ENCODE measurements around the gene DIP2C.

DIP2C gene

DNA sequence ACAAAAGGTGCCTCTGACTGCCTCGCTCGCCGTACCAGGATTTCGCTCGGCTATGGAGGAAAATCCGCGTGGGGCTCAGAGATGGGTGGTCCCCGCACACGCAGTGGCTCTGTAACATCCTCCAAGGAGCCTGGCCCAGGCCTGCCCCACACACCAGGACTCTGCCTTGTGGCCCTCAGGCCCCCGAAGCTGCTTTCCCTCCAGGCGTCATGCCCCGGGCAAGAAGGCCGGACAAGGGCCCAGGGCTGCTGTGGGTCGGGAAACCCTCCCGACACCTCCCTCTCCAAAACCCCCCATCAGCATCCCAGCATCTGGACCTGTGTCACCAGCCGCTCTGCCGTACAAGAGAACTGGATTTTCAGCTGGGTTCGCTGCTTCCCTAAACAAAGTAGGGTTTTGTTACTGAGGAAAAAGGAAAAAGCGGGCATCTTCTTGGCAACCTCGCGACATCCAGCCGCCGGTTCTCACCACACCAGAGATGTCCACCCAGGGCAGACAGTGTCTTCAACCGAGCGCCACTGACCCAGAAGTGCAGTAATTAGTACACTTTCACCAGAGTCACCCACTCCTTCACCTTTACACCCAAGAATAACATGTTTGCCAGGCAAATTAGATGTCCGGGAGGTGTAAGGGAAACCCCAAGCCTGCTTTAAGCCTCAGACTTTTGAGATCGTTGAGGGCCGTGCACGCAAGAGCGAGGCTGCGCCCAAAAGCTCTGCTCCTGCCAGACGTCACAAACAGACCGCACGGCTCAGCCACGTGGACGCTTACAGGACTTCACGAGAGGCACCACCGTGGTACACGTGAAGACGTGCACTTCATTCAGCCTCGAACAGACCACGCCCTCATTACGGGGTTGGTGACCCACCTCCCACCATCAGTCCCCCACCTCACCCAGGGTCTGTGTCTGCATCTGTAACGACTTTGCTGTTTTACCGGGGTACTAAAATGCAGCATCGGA lies 62.2 kb downstream of the DIP2C start:
- DNase-seq (ENCODE audit: low read depth in 2 of 2), result no peak

DNA sequence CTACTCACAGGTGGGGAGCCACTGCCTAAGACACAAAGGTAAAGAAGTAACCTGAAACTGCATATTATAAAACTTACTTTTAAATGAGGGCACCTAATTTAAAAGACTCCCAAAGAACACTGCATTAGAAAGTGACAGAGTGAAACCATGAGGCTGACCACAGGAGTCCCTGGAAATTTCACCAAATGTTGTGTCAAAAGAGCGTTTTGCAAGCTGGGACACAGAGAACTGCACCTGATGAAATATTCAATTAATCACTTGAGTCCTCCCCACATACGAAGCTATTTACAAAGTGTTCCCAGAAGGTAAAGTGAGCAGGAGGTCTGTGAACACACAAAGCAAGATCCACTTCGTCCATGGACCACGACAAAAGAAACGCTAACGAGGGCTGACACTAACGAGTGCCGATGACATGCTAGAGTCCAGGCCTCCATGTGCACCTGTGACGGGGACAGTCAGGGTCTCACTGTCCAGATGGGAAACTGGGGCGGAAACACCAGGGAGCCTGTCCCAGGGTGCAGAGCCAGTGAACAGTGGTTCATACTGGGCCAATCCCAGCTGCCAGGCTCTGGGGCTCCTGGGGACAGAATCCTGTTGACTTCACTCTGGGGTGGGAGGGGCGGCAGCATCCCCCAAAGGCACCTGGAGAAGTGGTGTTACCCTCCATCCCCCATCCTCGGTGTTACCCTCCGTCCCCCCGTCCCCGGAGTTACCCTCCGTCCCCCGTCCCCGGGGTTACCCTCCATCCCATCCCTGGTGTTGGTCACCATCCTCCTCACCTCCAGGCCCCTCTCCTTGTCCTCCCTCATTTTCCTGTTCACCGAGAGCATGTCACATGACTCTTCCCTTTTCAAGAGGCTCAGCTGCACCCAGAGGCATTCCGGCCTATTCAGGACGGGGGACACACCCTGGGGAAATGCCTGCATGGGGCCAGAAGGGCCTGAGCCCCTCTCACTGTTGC lies 63.4 kb downstream of the DIP2C start:
- DNase-seq (ENCODE audit: low read depth in 2 of 2), result no peak

DNA sequence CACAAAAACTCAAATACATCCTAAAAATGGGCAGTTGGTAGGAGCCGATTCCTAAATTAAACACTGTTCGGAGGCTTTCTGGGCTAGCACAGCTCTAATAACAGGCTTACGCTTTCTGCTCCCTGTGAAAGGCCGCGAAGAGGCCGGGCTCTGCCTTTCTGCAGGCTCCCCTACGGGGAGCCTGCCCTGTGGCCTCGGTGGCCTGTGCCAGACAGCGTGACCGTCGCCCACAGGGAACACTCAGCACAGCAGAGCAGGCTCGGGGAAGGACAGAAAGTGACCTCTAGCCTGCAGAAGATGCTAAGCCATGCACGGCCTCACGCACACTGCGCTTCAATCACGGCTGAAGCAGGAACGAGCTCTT lies 64.2 kb downstream of the DIP2C start:
- no peak for DNase-seq (ENCODE audit: low read depth in 2 of 2)

DNA sequence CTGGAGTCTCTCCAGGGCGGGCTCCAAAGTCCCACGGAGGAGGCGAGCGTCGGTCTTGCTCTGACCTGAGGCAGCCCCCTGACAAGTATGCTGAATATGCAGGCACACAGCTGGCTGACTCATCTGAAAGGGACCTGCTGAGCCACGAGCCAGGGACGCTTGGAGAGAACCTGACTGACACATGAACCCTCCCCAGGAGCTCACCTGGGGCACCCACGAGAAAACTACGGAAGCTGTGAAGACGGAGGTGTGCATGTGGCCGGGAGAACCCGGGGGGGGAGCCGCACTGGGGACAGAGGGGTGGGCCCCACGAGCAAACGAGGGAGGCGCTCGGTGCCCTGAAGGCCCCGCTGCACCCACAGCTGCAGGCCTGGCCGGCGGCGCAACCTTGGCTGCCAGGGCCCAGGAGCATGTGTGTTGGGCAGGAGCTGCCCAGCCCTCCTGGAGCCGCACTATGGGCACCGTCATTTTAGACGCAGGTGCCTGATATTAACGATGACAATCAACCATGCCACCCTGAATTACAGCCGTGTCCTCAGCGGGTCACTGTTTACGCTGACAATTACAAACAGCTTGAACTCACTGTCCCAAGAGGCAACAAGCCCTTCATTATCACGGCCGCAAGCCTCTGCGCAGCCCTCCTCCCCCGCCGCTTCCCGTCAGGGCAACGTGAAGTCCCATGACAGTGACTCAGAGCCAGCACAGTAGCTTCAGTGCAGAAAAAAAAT lies 64.7 kb downstream of the DIP2C start:
- DNase-seq (ENCODE audit: low read depth in 2 of 2), result no peak

DNA sequence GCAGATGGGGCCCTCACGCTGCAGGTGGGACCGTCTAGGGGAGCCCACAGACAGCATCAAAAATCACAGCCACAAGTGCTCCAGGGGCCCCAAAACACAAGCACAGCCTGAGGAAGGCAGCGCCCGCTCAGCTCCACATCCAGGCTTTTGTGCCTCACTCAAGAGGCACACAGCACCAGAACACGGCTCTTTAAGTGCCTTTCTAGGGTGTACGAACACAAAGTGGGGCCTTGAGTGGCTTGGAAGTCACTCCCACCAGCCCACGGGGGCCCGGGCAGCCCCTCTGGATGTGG lies 65.2 kb downstream of the DIP2C start:
- no peak for DNase-seq (ENCODE audit: low read depth in 2 of 2)

DNA sequence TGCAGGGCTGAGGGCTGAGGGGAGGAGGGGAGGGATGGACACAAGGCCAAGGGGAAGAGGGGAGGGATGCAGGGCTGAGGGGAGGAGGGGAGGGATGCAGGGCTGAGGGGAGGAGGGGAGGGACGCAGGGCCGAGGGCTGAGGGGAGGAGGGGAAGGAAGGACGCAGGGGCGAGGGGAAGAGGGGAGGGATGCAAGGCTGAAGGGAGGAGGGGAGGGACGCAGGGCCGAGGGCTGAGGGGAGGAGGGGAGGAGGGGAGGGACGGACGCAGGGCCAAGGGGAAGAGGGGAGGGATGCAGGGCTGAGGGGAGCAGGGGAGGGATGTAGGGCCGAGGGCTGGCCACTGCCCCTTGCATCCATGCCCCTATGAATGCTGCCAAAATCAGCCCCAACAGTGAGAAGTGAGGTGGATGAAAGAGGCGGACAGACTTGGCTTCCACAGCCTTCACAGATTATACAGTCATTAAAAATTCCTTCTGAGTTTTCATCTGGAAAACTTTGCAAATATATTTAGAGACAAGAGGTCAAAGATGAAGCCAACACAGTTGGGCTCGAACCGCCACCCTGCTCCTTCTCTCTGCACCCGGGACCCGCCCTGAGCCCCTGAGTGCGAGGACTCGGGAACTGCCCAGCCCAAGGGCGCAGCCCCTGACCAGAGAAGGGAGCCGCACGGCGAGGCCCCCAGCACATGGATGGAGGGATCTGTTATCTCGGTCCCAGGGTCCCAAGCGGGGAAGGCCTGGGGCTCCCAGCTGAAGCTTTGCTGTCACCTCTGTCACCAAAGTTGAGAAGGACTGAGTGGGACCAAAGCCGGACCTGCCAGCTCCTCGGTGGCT lies 65.8 kb downstream of the DIP2C start:
- no peak for DNase-seq (ENCODE audit: low read depth in 2 of 2)

DNA sequence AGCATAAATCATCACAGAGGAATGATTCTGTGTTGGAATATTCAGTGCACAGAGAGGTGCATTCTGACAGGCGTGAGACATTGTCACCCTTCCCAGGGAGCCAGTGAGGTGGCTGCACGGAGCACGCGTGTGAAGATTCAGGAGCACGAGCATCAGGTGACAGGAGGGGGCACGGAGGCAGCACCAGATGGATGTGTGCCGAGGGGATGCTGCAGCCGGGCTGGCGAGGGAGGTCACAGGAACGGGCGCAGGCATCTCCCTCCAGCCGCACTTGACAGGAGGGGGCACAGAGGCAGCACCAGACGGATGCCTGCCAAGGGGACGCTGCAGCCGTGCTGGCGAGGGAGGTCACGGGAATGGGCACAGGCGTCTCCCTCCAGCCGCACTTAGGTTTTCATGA lies 66.5 kb downstream of the DIP2C start:
- DNase-seq (ENCODE audit: low read depth in 2 of 2), result no peak

DNA sequence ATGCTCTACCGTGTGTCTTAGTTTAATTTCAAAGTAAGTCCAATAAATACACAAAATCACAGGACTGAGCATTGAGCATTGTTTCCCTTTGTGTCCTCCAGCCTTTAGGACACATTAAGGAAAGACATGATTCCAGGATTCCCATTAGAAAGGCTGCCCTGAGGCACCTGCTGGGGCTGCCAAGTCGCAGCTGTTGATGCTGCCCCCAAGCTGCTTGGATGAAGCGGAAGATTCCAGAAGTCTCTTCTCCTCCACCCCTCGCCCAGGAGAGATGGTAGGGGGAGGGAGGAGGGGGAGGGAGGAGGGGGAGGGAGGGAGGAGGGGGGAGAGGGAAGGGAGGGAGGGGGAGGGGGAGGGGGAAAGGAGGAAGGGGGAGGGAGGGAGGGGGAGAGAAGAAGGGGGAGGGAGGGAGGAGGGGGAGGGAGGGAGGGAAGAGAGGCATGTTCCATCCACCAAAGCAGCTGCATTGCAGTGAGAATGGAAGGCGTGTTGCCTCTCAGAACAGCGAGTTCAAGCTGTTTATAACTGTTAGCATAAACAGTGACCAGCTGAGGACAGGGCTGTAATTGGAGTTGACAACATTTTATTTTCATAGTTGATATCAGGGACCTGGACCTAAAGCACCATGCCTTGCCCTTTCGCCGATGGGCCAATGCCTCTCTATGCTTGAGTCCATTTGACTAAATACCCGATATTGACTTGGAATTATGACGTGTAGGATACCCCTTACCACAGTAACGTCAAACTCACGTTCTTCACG lies 67.3 kb downstream of the DIP2C start:
- no peak for DNase-seq (ENCODE audit: low read depth in 2 of 2)

DNA sequence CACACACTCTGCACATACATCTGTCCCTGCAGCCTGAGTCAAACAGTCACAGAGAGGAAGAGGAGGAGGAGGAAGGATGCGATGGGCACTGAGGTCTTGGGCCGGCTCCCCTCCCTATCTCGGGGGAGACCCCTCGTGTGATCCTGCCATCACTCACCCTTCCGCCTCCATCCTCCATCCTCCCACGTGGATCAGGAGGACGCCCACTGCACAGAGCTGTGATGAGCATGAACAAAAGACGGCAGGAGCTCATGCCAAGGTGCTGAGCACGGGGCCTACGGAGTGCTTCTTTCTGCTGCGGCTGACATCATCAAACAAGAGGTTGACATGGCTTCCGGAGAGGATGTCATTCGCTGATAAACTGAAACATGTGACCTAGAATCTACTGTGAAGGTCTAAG lies 68.0 kb downstream of the DIP2C start:
- DNase-seq (ENCODE audit: low read depth in 2 of 2), result no peak

DNA sequence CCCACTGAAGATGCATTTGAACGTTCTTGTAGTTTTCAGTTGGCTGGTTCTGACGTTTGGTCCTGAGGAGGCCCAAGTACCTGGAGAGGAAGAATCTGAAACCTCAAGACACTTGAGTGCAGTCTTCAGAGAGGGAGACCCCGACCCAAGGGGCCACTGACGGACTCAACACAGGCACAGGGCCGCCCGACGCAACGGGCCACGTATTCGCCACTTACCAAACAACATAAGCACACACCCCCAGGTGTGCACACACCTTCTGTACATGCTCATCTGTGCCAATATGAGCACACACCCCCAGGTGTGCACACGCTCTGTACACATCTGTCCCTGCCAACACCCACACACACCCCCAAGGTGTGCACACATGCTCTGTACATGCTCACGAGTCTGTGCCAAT lies 68.5 kb downstream of the DIP2C start:
- no peak for DNase-seq (ENCODE audit: low read depth in 2 of 2)

DNA sequence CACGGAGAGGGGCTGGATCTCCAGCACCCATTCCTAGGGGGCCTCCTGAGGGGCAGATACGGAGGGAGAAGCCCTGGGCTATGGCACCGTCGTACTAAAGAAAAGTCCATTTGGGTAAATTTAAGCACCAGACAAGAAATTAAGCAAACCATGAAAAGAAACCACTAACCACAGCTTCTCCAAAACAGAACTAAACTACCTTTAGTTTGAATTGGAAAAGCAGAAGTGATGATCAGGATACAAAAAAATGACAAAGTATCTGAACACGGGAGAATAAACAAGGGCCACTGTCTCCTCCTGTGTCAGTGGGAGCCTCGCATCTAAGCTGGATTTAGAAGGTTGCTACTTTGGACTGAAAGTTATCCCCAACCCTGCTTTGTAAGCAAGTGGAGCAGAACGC lies 69.1 kb downstream of the DIP2C start:
- no peak for DNase-seq (ENCODE audit: low read depth in 2 of 2)

DNA sequence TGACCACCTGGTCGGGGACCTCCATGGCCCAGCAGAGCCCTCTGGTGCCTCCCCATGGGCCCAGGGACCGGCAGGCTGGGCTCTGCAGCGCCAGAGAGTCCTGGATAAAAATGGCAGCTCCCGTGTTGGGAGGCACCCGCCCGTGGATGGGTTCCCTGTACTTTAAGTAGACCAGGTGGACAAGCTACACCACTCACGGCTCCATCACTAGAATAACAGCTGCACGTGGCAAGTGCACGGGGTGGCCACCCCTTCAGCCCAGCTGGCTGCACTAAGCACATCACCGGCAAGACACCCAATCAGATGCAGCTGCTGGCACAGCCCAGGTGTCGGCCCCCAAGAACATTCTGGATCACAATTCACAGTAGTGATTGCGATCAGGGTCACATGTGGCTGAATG lies 69.8 kb downstream of the DIP2C start:
- no peak for DNase-seq (ENCODE audit: low read depth in 2 of 2)

DNA sequence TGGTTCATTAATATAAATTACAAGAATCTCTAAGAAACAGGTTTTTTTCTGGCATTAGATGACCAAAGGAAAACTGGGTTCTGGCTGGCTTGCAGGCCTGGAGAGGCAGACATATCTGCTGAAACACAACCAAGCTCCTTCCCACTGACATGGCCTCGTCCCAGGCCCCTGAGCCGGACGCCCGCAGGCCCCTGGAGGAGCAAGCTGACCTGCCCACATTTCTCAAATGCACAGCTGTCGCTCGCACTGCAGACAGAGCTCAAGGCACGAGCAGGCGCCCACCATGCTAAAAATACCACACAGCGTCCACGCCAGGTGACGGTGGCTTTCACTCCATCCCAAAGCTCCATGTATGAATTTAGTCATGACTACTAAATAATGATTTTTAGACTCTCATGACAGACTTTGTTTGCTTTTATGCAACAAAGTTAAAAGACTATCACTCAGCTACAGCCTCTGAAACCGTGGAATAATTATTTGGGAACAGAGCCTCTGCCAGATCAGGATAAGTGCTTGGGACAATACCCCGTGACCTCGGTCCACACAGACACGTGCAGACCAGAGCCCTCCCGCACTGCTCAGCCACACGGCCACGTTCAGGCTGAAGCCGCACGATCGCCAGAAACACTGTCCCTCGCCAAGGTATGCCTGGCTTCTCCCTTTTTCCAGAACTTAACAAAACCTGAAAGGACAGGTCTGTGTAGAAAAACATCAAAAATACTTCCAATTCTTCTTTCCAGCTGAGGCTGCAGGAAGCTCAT lies 71.1 kb downstream of the DIP2C start:
- no peak for DNase-seq (ENCODE audit: low read depth in 2 of 2)

DNA sequence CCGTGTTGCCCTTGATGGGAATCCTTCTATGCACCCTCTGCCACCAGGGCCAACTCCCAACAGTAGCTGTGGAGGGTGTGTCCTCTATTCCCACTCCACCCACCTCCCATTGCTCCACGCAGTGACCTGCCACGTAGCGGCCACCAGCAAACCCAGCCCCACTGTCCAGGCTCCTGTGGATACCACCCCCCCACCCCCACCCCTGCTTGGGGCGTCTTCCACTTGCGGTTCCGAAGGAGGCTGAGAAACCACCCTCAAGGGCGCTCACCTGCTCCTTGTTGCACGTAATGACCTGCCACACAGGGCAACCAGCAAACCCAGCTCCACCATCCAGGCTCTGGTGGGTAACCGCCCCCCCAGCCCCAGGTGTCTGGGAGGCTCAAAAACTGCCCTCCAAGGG lies 72.0 kb downstream of the DIP2C start:
- DNase-seq (ENCODE audit: low read depth in 2 of 2), result no peak

DNA sequence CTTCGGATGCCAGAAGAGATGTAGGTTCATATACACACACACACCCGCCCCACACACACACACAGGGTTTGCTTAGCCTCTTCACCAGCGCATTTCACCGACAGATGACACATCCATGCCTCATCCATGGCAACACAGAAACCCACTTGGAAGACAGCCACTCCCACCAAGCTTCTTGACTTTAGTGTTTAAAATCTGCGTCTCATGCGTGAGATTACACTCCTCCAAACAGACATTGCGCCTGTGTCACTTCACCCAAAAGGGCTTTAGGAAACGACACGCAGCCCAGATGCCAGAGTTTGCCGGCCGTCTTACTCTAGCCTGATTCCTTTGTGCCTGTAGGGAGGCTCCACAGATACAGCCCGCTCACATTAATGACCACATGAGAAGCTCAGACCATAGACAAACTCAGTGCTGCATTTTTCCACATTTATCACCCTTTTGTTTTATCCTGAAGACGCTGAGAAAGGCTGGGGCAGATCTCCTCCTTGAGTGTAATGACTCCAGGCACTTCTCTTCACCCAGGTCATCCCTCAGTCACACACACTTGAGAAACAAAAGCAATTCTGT lies 73.8 kb downstream of the DIP2C start:
- no peak for DNase-seq (ENCODE audit: low read depth in 2 of 2)

DNA sequence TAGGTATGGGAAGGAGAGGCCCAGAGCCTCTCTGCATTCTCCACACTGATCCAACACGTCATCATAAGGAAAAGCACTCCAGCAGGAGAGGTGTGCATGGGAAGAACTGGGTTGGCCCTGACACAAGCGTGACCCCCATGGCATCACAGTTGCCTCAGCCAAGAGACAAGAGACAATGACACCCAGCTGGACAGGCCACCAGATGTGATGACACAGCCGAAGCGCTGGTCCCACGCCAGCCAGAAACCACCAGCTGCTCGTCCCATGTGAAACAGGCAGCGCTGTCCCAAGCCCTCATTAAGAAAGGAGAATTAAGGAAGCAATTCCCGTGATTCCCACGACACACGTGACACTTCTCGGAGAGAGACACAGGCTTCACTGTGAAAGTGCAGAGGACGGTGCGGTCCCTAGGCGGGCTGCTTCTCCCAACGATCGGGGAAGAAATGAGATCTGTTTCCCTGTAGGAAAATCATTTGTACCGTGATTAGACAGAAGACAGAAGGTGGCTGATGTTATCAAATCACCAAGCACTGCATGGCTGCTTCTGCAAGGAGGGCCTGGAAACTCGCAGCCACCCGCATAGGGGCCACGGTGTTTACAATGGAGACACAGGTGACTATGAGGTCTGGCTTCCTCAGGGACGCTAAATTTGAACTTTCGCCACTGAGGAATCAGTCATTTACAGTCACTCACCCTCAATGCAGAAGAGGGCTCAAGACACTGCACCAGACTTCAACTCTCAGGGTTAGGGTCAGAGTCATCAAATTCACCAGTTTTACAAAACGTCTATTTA lies 74.5 kb downstream of the DIP2C start:
- DNase-seq (ENCODE audit: low read depth in 2 of 2), result no peak

DNA sequence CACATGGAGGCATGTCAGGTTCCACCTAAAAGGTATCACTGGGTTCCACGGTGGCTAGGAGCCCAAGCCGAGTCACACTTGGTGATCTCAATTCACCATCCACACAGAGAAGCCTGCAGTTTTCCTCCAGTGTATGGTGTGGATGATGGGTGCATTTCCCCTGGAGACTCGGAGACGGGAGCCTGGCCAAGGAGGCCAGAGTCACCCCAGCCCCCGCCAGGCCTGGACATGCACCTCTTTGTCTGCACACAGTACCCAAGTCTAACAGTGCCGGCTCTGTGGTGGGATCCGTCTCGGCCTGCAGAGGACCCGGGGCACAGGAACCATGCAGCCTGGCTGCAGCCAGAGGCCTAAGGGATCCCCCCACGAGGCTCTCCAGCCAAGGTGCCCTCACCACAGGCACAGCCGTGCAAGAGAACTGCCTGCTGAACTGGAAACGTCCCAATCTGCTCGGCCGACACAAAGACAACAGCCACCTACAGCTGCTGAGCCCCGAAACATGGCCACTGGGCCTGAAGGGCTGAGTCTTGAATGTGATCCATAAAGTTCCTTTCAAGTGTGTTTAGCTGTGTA lies 75.2 kb downstream of the DIP2C start:
- DNase-seq (ENCODE audit: low read depth in 2 of 2), result no peak

Data from stimulated activated CD8-positive, alpha-beta memory T cell treated with anti-CD3 and anti-CD28 coated beads, Interleukin-2, amount 100 ng/mL, for 48 hours (primary cell).